GM19467 (cell line): Measurements from ENCODE around the gene METTL17.
"Not testable (repeated sequence)": the region's sequence is repeated elsewhere in the genome, so short reads cannot be mapped to it uniquely, and the experiment has no call there.

Experiments
- ATAC-seq: cut with Tn5 transposase; IDR thresholded peaks from one replicate; pipeline ENCODE4 v1.9.1; 2021; ENCODE audit warnings: mild to moderate bottlenecking, moderate library complexity; ENCODE audit not compliant: unreplicated experiment

The METTL17 gene

DNA sequence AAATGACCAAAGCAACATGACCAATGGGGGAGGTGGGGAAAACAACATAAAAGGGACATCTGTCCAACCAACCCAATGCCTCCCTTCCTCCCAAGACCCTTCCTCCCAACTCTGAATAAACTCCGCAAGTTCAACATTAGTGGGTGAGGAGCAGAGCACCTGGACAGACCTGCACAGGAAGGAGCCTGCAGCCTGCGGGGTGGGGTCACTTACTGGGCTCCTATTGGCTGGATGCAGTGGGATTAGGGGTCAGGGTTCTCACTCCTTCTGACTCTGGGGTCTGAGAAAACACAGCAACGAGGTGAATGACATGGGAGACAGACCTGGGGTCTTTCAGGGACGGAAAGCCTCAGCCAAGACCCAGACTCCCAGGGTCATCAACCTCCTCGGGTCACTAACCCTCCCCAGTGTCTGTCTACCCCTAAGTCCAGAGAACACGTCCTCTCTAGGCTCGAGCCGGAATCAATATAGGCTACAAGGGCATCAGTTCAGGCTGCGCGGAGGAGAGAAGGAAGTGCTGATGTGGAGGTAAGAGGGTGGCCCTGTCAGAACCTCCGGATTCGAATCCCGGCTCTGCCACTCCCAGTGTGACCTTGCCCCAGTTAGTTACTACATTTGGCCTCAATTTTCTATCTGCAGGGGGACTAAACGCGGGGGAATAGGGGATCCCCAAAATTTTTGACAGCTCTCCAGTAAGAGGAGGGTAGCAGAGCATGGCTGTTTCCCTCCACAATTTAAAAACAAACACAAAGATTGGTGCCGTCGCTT lies 34.2 kb downstream of the METTL17 start:
- ATAC-seq = no peak

DNA sequence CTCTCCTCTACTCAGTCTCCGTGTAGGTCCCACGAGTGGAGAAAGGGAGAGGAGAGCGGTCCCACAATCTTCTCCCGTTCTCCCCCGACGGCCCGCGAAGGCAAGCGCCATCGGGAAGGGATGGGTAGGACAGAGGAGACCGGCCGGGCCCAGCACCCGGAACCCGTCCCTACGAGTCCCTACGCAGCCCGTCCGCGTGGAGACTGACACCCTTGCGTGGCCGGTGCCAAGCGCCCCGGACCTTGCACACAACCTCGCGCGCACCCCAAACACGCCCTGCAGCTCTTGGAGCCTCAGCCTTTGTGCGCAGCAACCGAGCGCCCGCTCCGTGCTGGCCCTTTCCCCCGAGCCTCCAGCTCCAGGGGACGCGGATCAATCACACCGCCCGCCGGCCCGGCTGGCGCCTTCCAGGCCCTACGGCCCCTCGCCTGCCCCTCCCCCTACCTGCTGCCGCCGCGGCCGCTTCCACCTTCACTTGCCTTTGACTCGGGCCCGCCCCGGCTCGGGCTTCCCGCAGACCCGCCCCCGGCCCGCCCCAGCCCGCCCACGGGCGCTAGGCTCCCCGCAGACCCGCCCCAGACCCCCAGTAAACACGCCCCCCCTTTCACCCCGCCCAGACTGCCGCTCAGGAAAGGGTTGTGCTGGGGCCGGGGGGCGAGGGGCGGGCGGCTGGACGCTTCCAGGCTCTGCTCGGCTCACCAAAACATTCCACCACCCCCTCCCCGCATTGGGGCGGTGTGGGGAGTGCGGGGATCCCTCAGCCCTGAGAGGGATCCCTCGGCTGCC lies 35.0 kb downstream of the METTL17 start, which contains the start of gene NDRG2:
Gene NDRG2 (minus strand): TSS at position 477 of the 786 bp plus-strand sequence. CDS start 1,746 bp downstream, outside the sequence.
- no peak for ATAC-seq

DNA sequence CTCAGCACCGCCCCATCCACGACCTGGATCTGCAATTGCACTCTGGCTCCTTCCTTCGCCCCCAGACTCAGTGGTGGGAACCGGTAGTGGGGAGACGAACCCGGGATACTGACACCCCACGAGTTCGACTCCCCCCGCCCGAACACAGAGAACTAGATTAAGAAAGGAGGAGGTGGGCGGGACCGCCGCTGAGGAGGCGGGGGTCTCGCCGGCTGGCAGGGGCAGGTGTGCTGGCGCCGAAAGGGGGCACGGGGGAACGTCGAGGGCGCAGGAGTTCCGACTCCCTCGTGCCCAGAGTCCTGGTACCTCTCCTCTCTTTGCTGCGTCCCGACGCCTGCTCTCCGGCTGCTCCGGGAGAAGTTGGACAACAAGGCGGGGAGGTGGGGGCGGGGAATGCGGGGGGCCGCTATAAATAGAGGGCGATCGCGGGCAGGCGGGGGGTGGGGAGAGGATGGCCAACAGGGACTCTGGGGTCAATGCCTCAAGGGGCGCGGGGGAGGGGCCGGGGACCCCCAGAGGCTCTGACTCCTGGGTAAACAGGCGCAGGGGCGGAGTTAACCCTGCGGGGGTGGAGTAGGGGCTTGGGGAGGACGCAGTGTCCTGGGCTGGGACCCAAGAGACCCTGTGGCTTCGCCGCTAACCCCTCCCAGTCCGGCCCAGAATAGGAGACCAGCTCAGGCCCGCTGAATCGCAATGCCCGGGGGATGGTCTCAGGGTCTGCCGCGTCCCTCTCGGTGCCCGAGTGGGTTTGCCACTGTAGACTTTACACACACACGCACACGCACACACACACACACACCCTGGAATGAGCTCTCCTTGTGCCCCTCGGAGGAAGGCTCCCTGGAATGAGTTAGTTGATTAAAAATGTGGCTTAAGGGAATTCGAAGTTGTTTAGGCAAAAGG lies 35.8 kb downstream of the METTL17 start:
- no peak for ATAC-seq

DNA sequence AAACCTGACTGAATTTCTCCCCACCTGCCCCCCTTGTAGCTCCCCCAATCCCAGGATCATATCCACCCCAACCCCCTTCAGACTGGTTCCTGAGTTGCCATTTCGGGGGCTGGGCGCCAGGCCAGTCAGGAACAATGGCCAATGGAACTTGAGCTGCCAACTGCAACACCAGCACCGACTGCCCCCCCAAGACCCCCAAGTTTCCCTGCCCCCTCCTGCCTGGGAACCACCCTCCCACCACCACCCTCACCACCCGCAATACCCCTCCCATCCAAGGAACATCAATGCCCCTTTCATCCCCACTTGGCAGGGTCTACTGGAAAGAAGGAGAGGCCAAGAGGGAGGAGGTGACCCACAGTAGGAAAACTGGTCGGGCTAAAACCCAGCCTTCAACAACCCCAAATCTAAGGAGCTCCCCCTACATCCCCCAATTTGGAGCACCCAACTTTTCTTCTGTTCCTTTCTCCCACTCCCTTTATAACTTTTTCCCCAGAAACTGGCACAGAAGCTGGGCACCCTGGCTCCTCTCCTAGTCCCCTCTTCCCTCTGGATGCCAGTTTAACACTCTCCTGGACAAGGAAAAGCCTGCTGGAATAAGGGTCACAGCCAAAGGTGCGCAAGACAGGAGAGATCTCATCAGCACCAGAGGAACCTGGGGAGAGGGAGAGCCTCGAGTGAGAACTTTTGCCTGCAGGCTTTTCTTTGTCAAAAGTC lies 36.7 kb downstream of the METTL17 start:
- ATAC-seq = no peak

DNA sequence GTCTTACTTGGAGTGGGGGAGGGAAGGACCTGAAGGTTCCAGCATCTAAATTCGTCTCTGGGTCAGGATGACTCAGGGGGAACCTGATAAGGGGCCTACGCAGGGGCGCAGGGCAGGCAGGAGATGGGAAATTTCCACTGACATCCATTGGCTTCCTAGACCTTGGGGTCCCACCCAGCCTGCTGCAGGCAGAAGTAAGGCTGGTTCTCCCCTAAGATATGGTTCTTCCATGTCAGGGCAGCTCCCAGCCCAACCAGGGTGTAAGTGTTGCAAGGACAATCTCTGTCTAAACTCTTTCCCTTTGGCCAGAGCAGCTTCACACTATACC lies 37.2 kb downstream of the METTL17 start:
- ATAC-seq = no peak

DNA sequence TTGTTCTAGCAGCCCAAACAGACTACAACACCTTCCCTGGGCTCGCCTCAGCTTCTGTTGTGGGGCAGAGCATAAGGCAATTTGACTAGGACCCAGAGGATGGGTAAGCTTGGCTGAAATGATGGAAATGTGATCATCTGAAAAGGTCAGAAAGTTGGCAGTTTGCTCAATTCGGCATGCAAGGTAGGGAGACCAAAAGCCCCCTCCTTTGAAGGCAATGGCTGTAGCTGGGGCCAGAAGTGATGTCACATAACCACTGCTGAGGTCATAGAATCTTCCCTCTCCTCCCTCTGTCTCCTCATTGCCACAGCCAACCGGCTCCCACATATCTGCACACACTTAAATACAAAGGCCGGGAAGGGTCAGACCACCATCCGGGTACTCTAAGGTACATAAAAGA lies 40.1 kb downstream of the METTL17 start, which contains the start of gene TPPP2:
Gene TPPP2 (plus strand): TSS at position 301 of the 400 bp plus-strand sequence. CDS start 365 bp downstream, outside the sequence.
- no peak for ATAC-seq

DNA sequence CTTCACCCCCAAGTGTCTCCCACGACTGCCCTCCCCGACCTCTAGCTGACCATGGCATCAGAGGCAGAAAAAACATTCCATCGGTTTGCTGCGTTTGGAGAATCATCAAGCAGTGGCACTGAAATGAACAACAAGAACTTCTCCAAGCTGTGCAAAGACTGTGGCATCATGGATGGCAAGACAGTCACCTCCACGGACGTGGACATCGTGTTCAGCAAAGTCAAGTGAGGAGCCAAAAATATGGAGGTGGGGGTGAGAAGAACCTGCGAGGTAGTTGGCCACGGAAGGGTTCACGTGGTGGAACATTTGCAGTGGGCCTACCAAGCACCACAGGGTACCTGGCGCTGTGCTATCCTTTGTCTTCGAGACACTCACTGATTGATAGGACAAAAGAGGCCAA lies 40.8 kb downstream of the METTL17 start:
- no peak for ATAC-seq

DNA sequence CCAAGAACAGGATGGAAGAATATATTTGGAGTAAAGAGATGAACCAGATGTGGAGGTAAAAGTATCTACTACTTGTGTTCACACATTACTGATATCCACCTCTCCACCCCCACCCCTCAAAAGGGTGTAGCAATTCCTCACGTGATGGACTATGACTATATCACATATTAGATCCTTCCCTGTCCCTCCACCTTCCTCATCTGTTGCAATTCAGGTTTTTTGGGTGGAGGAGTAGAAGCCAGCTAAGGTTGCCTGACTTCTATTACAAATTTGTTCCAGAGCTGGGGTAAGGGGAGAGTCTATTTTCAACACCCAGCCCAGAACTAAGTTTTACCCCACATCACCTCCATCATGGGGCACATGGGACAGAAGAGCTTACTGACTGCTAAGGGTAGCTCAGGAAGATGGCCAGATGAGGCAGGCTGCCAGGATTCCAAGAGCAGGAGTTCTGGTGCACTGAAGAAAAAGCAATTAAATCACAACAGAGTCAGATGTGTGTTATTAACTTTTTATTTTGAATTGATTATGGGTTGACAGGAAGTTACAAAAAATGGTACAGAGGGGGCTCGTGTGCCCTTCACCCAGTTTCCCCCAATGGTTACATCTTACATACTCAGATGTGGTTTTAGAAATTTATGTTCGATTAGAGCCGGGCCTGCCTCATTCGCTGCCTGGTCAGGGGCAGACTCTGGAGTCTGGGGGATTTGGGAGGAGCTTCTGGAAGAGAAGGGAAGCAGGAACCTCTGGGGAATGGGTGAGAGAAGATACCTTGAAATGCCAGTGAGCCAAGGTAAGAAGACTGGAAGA lies 42.7 kb downstream of the METTL17 start:
- ATAC-seq = no peak

DNA sequence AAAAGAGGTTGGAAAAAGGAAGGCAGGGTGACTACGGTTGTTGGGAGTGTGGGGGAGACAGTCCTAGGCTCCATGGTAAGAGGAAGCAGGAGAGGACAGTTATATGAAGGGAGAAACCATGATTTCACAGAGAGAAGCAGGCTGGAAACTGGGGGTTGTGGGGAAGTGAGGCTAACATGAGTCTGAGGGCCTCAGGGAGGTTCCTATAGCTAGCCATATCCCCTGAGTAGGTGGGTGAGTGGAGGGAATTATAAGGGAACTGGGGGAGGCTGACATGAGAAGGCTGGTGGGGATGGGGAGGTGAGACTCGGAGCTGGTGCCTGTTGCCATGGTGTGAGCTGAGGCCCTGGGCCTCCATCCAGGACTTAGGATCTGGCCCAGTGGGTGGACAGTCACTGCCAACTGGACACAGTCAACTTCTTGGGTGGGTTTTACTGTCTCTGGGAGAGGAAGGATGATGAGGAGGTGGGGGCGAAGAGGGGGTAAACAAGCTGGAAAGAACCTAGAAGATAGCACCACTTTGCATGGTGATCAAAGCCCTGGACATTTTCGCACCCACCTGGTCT lies 43.4 kb downstream of the METTL17 start:
- no peak for ATAC-seq

DNA sequence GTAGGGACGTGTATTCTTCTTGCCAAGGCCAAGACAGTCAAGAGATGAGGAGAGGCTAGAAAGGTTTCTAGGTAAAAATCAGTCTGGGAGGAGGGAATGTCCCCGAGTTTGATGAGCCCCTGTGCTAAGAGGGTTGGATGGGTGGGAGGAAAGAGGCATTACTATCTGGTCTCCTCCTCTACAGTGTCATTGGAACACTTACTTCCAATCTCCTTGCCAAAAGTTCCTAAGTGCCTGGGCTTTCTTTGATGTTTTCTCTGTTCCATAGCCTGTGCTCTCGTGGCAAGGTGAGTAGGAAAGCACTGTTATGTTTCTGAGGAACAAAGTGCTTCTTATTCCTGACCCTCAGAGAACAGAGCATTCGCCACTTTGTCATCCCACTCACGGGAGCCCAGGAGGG lies 44.9 kb downstream of the METTL17 start, which contains the start of gene RNASE13:
Gene RNASE13 (minus strand): TSS at position 101 of the 400 bp plus-strand sequence. CDS start 519 bp downstream, outside the sequence.
- no peak for ATAC-seq

DNA sequence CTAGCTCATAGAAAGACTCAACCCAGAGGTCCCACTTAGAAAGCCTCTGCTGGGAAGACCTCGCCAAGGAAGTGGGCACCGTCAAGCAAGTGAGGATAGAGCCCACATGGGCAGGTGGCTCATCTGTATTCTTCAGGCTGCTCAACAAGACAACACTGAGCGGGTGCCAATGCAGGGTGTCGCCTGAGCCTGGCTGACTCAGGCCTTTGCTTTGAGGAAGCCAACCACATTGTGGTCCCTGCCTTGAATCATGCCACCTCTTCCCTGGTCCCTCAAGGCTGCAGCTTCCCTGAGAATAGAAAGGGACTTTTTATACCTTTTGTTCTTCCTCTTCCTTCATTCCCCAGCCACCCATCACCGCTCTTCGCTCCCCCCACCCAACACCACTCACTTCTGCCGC lies 47.0 kb downstream of the METTL17 start:
- no peak for ATAC-seq

DNA sequence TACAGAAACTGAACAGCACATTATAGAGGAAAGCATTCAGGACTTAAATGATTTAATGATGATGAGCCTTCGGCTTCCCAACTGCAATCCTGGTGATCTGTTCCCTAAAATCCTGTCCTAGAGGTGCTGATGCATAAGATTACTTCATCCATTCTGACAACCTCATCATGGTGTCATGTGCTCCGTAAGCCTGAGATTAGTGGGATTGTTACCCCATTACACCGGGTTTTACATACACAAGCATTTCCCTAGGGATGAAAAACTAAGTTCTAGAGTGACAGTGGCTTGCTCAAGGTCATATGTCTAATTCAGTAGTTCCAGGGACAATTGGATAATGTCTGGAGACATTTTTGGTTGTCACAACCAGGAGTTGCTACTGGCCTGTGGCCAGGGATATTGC lies 47.4 kb downstream of the METTL17 start:
- no peak for ATAC-seq

DNA sequence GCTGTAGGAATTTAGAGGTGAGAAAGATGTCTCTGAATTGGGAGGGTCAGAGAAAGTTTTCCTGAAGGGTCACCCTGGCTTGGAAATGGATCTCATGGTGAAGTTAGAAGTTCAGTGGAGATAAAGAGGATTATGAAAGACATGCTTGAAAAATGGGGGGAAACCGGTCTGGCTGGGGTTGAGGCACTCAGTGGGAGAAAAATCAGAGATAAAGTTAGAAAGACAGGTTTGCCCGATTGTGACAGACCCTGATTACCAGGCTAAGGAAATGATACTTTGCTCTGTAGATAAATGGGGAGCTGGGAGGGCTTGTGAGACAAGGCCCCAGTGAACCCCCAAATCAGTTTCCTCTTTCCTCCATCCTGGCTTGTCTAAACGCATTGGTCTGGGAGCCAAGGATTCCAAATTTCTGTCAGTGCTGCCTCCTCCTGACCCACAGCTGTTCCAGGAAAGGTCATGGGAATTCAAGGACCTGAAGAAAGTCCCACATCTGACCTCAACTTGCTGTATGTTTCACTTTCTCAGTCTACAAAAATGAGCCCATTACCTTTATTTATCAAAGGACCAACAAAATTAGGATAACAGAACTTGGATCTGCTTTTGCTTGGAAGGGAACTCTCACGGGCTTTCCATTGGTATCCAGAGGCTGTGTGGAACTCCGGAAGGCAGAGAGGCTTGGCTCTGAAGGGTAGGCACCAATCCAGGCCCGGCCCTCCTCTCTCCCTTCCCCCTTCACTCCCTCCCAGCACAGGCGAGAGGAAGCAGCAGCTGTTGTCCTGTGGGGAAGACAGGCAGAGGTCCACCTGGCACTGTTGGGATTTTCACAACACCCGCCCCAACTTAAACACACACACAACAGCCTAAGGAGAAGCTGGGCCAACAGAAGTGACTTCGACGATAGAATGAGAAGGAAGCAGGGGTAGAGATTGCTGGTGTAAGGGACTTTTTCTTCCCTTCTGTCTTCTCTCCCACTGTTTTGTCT lies 49.0 kb downstream of the METTL17 start:
- ATAC-seq = no peak

DNA sequence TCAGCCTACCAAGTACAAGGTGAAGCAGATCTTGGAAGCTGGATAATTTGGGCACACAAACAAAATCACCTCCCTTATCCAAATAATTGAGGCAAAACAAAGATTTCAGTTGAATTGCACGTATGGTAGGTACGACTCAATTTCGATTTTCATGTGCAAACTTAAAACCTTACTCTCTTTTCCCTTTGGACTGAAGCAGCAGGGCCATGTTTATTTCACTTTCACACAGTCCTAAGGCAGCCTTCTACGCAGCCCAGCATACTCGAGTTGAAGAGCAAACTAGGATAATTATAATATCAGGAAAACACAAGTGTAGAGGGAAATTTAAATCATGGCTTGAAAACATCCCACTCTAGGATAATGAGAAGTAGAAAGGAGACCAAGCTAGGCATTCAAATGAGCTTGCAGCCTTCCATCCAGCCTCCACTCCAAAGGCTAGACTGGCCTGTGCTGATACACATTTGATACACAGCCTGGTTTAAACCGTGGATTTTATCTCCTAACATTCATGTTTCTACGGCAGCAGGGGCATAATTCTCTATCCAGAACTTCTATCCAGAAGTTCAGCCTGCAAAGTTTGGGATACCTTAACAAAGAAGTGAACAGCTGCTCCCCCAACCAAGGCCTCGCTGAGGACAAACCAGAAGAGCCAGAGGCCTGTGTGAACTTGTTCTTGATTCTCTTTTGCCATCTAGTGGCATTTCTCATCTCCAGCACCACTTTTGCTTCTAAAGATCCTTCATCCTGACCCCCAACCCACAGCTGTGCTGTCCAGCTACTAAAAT lies 50.0 kb downstream of the METTL17 start:
- no peak for ATAC-seq

DNA sequence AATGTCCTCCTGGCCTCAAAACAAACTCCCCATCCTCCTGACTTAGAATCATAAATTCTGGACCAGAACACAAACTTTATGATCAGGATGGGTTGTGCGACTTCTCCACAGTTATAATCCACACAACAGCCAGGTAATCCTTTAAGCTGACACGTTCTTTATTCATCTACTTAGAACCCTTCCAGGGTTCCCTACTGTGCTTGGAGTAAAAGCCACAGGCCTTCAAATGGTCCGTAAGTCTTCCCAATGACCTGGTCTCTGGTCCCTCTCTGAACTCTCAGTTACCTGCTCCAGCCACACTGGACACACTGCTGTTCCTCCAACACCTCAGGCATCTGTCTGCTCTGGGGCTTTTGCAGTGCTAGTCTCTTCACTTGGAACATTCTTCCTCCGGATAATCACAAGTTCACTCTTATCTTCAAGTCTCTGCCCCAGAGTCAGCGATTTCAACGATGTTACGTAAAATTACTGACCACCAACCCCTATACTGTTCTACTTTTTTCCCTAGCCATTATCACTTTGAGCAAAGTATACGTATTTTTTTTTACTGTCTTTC lies 50.7 kb downstream of the METTL17 start:
- ATAC-seq = no peak

DNA sequence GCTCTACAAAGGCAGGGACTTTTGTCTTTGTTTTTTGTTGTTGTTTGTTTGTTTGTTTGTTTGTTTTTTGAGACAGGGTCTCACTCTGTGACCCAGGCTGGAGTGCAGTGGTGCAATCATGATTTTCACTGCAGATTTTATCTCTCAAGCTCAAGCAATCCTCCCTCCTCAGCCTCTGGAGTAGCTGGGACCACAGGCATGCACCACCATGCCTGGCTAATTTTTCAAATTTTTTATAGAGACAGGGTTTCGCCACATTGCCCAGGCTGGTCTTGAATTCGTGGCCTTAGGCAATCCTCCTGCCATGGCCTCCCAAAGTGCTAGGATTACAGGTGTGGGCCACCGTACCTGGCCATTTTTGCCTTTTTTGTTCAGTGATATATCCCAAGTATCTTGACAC lies 51.2 kb downstream of the METTL17 start:
- ATAC-seq = not testable (repeated sequence)
